LNCAP (cell line): ENCODE measurements around the gene MT2A.

Experiments
- TF ChIP-seq, protein P1 (sequence below): fragments of 450-650 bp; IDR thresholded peaks from 2 replicates; pipeline ENCODE4 v1.5.1; 2017; ENCODE audit warnings: mild to moderate bottlenecking

MT2A gene

DNA sequence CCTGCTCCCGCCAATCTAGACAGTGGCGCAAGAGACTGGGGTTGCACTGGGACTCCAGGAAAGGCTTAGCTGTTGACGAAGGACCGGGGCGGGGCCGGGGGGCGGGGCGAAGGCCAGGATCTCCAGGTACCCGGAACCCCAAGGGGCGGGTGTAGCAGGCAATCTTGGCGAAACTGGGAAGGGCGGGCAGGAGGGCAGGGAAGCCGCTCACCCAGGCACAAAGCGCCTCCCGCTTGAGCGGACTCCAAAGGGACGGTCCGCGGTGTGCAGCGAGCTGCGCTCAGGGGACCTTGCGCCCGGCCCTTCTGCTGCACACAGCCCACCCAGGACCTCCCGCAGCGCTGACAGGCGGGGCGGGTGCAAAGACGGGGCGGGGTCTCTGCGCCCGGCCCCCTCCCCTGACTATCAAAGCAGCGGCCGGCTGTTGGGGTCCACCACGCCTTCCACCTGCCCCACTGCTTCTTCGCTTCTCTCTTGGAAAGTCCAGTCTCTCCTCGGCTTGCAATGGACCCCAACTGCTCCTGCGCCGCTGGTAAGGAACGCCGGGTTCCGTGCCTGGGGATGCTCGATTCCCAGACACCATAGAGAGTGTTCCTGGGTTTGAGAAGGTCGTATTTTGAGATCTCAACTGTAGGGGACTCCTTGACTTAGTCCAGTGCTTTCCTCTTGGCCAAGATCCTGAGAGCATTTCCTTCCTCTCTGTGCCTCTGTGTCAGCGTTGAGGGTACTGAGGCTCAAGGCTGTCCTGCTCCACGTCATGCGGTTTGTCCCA lies 49.4 kb downstream of the MT2A start, which contains the start of gene MT1F:
Gene MT1F, plus strand, starts transcription at position 405 of the 772 bp plus-strand sequence. Its CDS starts 100 bp downstream, at position 505.
- TF ChIP-seq, protein P1, sequence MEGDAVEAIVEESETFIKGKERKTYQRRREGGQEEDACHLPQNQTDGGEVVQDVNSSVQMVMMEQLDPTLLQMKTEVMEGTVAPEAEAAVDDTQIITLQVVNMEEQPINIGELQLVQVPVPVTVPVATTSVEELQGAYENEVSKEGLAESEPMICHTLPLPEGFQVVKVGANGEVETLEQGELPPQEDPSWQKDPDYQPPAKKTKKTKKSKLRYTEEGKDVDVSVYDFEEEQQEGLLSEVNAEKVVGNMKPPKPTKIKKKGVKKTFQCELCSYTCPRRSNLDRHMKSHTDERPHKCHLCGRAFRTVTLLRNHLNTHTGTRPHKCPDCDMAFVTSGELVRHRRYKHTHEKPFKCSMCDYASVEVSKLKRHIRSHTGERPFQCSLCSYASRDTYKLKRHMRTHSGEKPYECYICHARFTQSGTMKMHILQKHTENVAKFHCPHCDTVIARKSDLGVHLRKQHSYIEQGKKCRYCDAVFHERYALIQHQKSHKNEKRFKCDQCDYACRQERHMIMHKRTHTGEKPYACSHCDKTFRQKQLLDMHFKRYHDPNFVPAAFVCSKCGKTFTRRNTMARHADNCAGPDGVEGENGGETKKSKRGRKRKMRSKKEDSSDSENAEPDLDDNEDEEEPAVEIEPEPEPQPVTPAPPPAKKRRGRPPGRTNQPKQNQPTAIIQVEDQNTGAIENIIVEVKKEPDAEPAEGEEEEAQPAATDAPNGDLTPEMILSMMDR: no peak

DNA sequence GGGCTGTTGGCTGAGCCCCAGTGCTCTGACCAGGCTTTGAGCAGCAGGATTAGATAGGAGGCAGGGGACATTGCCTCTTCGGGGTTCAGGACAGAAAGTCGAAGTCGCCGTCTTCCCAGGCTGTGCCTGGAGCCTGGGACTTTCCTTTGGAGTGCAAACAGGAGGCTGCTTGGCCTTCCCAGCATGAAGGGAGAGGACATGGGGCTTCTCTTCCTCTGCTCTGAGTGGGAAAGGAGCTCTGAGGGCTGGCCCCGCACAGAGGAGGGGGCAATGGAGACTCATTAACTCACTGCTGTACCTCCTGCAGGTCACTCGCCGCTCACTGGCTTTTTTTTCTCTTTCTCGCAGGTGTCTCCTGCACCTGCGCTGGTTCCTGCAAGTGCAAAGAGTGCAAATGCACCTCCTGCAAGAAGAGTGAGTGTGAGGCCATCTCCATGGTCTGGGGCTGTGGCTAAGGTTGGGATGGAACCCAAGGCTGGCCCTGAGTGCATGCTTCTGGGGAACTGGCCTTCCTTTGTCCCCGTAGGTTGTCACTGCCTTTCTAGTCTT lies 50.0 kb downstream of the MT2A start:
- TF ChIP-seq, protein P1: no peak
